Suppressor macrophage treated with lipopolysaccharide for 1 hour (primary cell): ENCODE data around the gene PRKN.

ENCODE experiments used
- DNase-seq, 3 donors: peaks; one replicate each; pipeline ENCODE4 v3.0.0-alpha.2; 2020 to 2022

PRKN gene

GRCh38 chr6:162019349-162019748 is 708.2 kb downstream of the PRKN start:
- DNase-seq: no peak

- no peak for DNase-seq
Measured at GRCh38 chr6:162017536-162017935, 710.0 kb downstream of the PRKN start.

GRCh38 chr6:162014069-162014811 is 713.3 kb downstream of the PRKN start:
- no peak for DNase-seq

GRCh38 chr6:162005372-162005771 is 722.2 kb downstream of the PRKN start:
- DNase-seq: no peak

GRCh38 chr6:161996783-161997182 is 730.8 kb downstream of the PRKN start:
- no peak for DNase-seq

GRCh38 chr6:161985876-161986423 is 741.6 kb downstream of the PRKN start:
- no peak for DNase-seq

- no peak for DNase-seq
Measured at GRCh38 chr6:161984713-161985112, 742.9 kb downstream of the PRKN start.

GRCh38 chr6:161976553-161976952 is 751.0 kb downstream of the PRKN start:
- no peak for DNase-seq

- DNase-seq: no peak
Measured at GRCh38 chr6:161973064-161973463, 754.5 kb downstream of the PRKN start.

- DNase-seq: no peak
Measured at GRCh38 chr6:161971043-161971442, 756.5 kb downstream of the PRKN start.

- DNase-seq: no peak
Measured at GRCh38 chr6:161963634-161964234, 763.8 kb downstream of the PRKN start.

- no peak for DNase-seq
Measured at GRCh38 chr6:161963181-161963580, 764.4 kb downstream of the PRKN start.

- no peak for DNase-seq
Measured at GRCh38 chr6:161961796-161962195, 765.8 kb downstream of the PRKN start.

GRCh38 chr6:161961046-161961445 is 766.5 kb downstream of the PRKN start:
- no peak for DNase-seq

- DNase-seq: no peak
Measured at GRCh38 chr6:161959072-161959471, 768.5 kb downstream of the PRKN start.

GRCh38 chr6:161956082-161956481 is 771.5 kb downstream of the PRKN start:
- no peak for DNase-seq

GRCh38 chr6:161954699-161955276 is 772.8 kb downstream of the PRKN start:
- DNase-seq: no peak

GRCh38 chr6:161954077-161954476 is 773.5 kb downstream of the PRKN start:
- no peak for DNase-seq

- no peak for DNase-seq
Measured at GRCh38 chr6:161951126-161951525, 776.4 kb downstream of the PRKN start.

- DNase-seq: no peak
Measured at GRCh38 chr6:161949531-161949930, 778.0 kb downstream of the PRKN start.

- DNase-seq: no peak
Measured at GRCh38 chr6:161948462-161948861, 779.1 kb downstream of the PRKN start.

GRCh38 chr6:161947371-161947770 is 780.2 kb downstream of the PRKN start:
- DNase-seq: no peak

GRCh38 chr6:161946461-161946860 is 781.1 kb downstream of the PRKN start:
- DNase-seq: no peak

GRCh38 chr6:161943561-161943960 is 784.0 kb downstream of the PRKN start:
- no peak for DNase-seq
